HG03095 (cell line): Measurements from ENCODE around the gene B3GNT9.
"Not testable (repeated sequence)": the region's sequence is repeated elsewhere in the genome, so short reads cannot be mapped to it uniquely, and the experiment has no call there.

Experiments
- ATAC-seq: cut with Tn5 transposase; IDR thresholded peaks from one replicate; pipeline ENCODE4 v1.9.1; 2021; ENCODE audit warnings: moderate library complexity; ENCODE audit not compliant: unreplicated experiment

Gene B3GNT9

GRCh38 chr16:67154578-67155294 lies 3.9 kb upstream of the B3GNT9 start:
- no peak for ATAC-seq

GRCh38 chr16:67151431-67152097 lies 766 bp upstream of the B3GNT9 start:
- ATAC-seq, result no peak

GRCh38 chr16:67150047-67150832 lies 558 bp downstream of the B3GNT9 start:
- ATAC-seq, result no peak

GRCh38 chr16:67149276-67150046 lies 1.3 kb downstream of the B3GNT9 start:
- no peak for ATAC-seq

- ATAC-seq, result no peak
Measured at GRCh38 chr16:67148656-67149275, 2.0 kb downstream of the B3GNT9 start.

GRCh38 chr16:67148221-67148620 lies 2.6 kb downstream of the B3GNT9 start:
- ATAC-seq, result no peak

- ATAC-seq, result no peak
Measured at GRCh38 chr16:67147437-67148140, 3.2 kb downstream of the B3GNT9 start.

GRCh38 chr16:67146523-67147357 lies 4.1 kb downstream of the B3GNT9 start:
- no peak for ATAC-seq

GRCh38 chr16:67145746-67146145 lies 5.1 kb downstream of the B3GNT9 start:
- ATAC-seq, result no peak

- ATAC-seq, result no peak
Measured at GRCh38 chr16:67144943-67145342, 5.9 kb downstream of the B3GNT9 start.

GRCh38 chr16:67142342-67142741 lies 8.5 kb downstream of the B3GNT9 start:
- ATAC-seq, result no peak

- ATAC-seq, result no peak
Measured at GRCh38 chr16:67141391-67141790, 9.4 kb downstream of the B3GNT9 start.

- no peak for ATAC-seq
Measured at GRCh38 chr16:67137605-67138004, 13.2 kb downstream of the B3GNT9 start.

GRCh38 chr16:67129422-67129821 lies 21.4 kb downstream of the B3GNT9 start:
- ATAC-seq, result no peak

- ATAC-seq, result no peak
Measured at GRCh38 chr16:67128887-67129286, 21.9 kb downstream of the B3GNT9 start.

GRCh38 chr16:67128417-67128816 lies 22.4 kb downstream of the B3GNT9 start:
- ATAC-seq, result no peak

- ATAC-seq, result not testable (repeated sequence)
Measured at GRCh38 chr16:67122799-67123198, 28.0 kb downstream of the B3GNT9 start.

GRCh38 chr16:67120025-67120424 lies 30.8 kb downstream of the B3GNT9 start:
- ATAC-seq, result no peak

GRCh38 chr16:67117716-67118115 lies 33.1 kb downstream of the B3GNT9 start:
- no peak for ATAC-seq
